ENCODE results near the gene KLF15.

The KLF15 gene

DNA sequence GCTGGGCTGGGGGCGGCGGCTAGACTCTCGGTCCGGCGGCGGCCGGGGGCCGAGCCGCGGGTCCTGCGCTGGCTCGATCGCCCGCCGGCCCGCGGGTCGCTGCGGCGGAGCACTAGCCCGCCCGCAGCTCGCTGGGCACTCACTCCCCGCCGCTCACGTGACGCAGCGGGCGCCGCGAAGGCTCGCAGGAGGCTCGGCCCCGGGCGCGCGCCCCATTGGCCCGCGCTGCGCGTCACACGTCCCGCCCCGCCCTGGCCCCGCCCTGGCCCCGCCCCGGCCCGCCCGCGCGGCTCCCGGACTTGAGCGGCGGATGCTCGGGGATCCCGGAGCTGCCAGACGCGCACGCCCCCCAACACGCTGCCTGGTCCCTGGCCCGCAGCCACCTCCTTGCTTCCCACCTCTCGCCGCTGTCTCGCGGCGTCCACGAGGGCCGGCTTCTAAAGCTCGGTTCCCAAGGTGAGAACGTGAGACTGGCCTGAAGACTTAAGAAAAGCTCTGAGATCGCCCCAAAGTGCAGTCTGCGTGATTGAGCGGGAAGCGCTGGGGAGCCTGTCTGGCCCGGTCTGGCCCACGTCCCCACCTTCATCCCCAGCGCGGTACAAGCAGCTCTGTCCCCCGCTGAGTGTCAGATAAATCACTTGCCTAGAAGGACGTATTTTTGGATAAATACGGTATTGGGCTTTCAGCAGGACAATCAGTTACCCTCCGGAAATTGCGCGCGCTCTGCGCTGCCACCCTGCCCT lies at the start of gene KLF15:
KLF15 (minus strand) TSS at position 114 of the 743 bp plus-strand sequence. CDS start 4,486 bp downstream, outside the sequence.
- H3K27me3 ChIP-seq (replicated peaks; ENCODE audit: control insufficient read depth, insufficient read depth, low read length): peaks cover 4% of the 10 kb centered on the region
- no peaks in the 10 kb centered on the region for H3K36me3 ChIP-seq (ENCODE audit: control insufficient read depth, insufficient read depth, low read length)
- DNase-seq (ENCODE audit: extremely low read depth, insufficient read length): peak; percentile 77
- H3K4me3 ChIP-seq (replicated peaks; ENCODE audit: low read depth, low read length): peak within 1 kb of the TSS; percentile 66
- TF ChIP-seq, protein P1, sequence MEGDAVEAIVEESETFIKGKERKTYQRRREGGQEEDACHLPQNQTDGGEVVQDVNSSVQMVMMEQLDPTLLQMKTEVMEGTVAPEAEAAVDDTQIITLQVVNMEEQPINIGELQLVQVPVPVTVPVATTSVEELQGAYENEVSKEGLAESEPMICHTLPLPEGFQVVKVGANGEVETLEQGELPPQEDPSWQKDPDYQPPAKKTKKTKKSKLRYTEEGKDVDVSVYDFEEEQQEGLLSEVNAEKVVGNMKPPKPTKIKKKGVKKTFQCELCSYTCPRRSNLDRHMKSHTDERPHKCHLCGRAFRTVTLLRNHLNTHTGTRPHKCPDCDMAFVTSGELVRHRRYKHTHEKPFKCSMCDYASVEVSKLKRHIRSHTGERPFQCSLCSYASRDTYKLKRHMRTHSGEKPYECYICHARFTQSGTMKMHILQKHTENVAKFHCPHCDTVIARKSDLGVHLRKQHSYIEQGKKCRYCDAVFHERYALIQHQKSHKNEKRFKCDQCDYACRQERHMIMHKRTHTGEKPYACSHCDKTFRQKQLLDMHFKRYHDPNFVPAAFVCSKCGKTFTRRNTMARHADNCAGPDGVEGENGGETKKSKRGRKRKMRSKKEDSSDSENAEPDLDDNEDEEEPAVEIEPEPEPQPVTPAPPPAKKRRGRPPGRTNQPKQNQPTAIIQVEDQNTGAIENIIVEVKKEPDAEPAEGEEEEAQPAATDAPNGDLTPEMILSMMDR (IDR thresholded peaks at IDR 0.05; ENCODE audit: insufficient read depth, low read length, poor library complexity, severe bottlenecking): no peak

DNA sequence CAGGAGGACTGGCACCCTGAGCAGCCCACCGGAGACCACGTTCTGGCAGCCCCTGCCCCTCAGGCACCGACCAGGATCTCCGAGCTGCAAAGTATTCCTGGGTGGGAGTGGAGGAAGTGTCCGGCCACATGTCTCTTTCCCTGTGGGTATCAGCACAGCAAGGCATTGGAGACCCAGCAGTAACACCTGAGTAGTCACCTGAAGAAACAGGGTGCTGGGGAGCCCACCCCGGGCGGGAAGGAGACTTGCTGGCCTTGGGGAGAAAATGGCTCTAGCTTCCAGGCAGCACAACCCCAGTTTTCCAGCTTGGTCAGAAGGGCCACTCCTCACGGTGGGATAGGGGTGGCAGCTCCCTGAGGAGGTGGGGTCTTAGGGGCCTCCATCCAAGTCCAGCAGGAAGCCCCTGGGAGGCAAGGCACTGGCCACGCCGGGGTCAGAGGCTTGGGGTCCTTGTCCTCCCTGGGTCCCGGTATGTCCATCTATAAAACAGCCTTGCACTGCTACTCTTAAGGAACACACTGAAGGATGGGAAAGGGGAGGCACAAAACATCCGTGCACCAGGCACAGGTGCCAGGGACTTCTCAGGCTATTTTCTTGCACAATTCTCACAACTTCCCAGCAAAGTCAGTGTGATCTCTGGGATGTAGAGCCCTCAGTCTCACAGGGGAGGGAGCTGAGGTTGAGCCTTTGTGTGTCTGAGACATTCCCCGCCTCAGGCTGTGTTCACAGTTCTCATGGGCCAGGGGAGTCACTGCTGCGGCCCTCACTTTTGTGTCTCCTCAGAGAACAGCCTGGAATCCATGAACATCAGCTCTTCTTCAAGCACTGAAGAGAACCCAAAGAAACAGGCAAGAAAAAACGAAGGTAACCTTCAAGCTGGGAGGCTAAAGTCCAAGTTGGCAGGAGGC lies 49.4 kb upstream of the KLF15 start:
- TF ChIP-seq, protein P1 (IDR thresholded peaks at IDR 0.05; ENCODE audit: insufficient read depth, low read length, poor library complexity, severe bottlenecking): no peak
- no peaks in the 10 kb centered on the region; the same call in 1 of the 2 replicates for H3K27me3 ChIP-seq (replicated peaks; ENCODE audit: control insufficient read depth, insufficient read depth, low read length)
- DNase-seq (ENCODE audit: extremely low read depth, insufficient read length): no peak
- no peaks in the 10 kb centered on the region for H3K36me3 ChIP-seq (ENCODE audit: control insufficient read depth, insufficient read depth, low read length)
- no peak overlapping the region for H3K4me3 ChIP-seq (replicated peaks; ENCODE audit: low read depth, low read length)

- no peaks in the 10 kb centered on the region for H3K36me3 ChIP-seq (ENCODE audit: control insufficient read depth, insufficient read depth, low read length)
- no peak overlapping the region for H3K4me3 ChIP-seq (replicated peaks; ENCODE audit: low read depth, low read length)
- no peak for DNase-seq (ENCODE audit: extremely low read depth, insufficient read length)
- no peaks in the 10 kb centered on the region; the same call in 1 of the 2 replicates for H3K27me3 ChIP-seq (replicated peaks; ENCODE audit: control insufficient read depth, insufficient read depth, low read length)
- TF ChIP-seq, protein P1 (IDR thresholded peaks at IDR 0.05; ENCODE audit: insufficient read depth, low read length, poor library complexity, severe bottlenecking): no peak
Measured at GRCh38 chr3:126402666-126403302, 45.6 kb upstream of the KLF15 start.

GRCh38 chr3:126402178-126402577 lies 45.0 kb upstream of the KLF15 start:
- Histone ChIP-seq H3K4me3 (replicated peaks; ENCODE audit: low read depth, low read length) (no peak overlapping the region), H3K36me3 (ENCODE audit: control insufficient read depth, insufficient read depth, low read length) (no peaks in the 10 kb centered on the region), H3K27me3 (replicated peaks; ENCODE audit: control insufficient read depth, insufficient read depth, low read length) (no peaks in the 10 kb centered on the region; the same call in 1 of the 2 replicates)
- TF ChIP-seq, protein P1 (IDR thresholded peaks at IDR 0.05; ENCODE audit: insufficient read depth, low read length, poor library complexity, severe bottlenecking): no peak
- DNase-seq (ENCODE audit: extremely low read depth, insufficient read length): no peak

DNA sequence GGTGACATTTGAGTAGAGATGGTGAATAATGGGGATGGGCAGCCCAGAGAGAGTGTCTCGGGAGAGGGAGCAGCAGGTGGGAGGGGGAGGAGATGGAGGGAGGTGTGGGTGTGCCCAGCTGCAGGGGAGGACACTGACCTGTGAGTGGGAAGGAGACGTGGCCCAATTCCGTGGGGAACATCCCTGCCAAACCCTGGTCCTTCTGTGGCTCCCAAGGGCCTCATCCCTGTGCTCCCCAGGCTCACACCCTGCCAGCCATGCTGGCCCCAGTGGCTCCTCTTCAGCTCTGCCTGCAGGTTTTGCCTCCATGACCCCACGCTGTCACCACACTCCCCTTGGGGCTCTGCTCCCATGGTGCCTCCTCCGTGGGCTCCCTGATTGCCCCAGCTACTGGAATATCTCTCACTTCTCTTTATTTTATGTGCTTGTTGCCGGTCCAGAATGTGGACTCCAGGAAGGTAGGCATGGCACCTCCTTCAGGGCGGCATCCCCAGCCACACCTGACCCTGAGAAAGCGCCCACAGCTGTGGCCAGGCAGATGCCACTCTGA lies 44.5 kb upstream of the KLF15 start:
- TF ChIP-seq, protein P1 (IDR thresholded peaks at IDR 0.05; ENCODE audit: insufficient read depth, low read length, poor library complexity, severe bottlenecking): no peak
- H3K27me3 ChIP-seq (replicated peaks; ENCODE audit: control insufficient read depth, insufficient read depth, low read length): no peaks in the 10 kb centered on the region; the same call in 1 of the 2 replicates

More for the DNA sequence above, 44.5 kb upstream of the KLF15 start:
- Histone ChIP-seq H3K36me3 (ENCODE audit: control insufficient read depth, insufficient read depth, low read length) (no peaks in the 10 kb centered on the region), H3K4me3 (replicated peaks; ENCODE audit: low read depth, low read length) (no peak overlapping the region)
- DNase-seq (ENCODE audit: extremely low read depth, insufficient read length): no peak
